GM19467 (cell line): ENCODE data around the gene MUC4.
"Not testable (repeated sequence)": the region's sequence is repeated elsewhere in the genome, so short reads cannot be mapped to it uniquely, and the experiment has no call there.

Source experiments
- ATAC-seq: cut with Tn5 transposase; IDR thresholded peaks from one replicate; pipeline ENCODE4 v1.9.1; 2021; ENCODE audit warnings: mild to moderate bottlenecking, moderate library complexity; ENCODE audit not compliant: unreplicated experiment

MUC4 gene

DNA sequence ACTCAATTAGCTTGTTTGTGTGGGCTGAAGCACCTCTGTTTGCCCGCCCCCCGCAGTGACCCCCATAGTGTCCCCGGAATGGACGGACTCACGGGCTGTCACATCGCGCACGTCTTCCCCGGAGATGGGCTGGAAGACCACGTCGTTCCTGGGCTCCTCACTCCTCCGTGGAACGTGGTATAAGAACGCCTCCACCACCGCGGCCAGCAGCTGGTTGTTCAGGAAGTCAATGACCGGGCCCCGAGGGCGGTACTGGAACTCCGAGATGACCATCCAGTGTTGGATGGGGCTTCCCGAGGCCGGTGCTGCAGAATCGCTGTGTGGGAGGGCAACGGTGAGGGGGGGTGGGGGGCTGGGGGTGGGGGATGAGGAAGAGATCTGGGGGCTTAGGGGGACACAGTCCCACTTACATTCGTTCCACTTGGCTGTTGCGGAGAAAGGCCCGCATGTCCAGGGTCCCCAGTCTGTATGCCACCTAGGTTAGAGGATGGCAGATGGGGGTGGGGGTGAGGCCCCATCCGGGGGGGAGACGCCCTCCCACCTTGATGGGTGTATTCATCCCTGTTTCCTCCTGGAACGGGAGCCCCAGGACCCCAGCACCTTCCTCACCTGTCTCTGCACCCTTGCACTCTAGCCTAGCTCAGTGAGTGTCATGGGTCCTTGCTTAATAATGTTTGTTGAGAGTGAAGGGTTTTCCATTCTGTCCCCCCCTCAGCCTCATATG lies 60.8 kb downstream of the MUC4 start:
- ATAC-seq: no peak

DNA sequence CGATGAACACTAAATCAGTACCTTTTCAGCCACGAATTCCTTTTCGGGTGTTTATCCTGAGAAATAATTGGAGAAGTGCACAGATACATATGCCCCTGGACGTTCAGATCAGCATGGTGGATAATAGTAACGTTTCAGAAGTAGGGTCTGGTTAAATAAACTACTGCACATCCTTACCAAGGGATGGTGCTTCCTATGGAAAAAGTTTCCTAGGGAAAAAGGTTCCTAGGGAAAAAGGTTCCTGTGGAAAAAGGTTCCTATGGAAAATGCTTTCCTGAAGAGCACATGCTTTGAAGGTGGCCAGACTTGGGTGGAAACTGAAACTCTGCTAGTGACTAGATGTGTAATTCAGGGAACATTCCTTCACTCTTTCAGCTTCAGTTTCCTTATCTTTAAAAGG lies 62.6 kb downstream of the MUC4 start:
- not testable (repeated sequence) for ATAC-seq

DNA sequence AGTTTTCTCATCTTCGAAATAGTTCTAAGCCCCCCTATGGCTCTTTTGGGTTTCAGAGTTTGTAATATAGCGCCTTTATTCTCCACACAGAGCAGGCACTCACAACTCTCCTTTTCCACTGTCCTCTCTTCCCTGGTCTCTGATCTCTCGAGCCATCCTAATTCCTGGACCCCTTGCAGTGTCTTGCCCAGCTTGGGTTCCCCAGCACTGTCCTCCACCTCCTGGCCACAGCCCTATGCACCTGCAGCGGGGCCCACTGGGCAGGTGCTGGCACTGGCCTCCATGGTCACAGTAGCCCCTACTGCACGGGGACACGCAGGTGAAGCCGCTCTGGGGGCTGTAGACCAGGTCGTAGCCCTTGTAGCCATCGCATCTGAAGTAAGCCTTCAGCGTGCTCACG lies 63.1 kb downstream of the MUC4 start:
- no peak for ATAC-seq

DNA sequence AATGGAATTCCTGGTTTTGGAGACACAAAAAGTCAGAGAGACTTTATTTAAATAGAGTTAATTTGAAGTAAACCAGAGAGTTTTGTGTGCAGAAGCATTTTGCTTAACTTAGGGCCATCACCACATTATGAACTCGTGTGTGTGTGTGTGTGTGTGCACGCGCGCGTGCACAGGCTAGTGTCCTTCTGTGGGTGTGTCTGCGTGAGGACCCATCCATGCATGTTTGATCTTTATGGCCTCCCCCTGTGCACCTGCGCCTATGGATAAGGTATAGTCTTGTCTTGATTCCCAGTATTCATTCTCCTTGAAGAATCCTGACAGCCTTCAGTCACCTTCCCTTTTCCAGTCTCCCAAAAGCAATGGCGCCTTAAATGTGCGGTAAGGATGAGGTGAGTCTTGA lies 65.0 kb downstream of the MUC4 start:
- ATAC-seq: no peak

DNA sequence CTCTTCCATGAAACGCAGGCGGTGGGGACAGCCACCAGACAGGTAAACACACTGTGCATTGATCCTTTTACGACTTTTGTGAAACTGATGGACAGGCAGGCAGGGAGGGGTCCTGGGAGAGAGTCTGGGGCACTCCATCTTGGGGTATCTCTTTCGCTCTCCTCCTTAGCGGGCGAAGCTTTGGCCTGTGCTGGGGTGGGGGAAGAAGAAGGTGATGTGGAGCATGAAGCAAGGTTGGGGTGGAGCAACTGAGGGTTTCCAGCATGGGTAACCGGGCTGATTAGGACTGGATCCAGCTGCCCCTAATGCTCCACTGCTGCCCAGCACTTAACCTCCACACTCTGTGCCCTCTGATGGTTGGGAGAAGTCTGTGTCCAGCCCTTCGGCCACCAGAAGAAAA lies 65.4 kb downstream of the MUC4 start:
- ATAC-seq: no peak

DNA sequence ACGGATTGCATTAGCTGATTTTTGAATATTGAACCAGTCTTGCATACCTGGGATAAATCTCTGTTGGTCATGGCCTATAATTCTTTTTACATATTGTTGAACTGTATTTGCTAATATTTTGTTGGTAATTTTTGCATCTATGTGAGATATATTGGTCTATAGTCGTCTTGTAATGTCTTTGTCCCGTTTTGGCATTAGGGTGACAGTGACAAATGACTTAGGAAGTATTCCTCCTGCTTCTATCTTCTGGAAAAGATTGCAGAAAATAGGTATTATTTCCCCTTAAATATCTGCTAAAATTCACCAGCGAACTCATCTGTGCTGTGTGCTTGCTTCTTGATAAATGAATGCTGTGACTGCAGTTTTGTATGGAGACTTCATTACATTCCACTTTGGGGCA lies 67.3 kb downstream of the MUC4 start:
- no peak for ATAC-seq

DNA sequence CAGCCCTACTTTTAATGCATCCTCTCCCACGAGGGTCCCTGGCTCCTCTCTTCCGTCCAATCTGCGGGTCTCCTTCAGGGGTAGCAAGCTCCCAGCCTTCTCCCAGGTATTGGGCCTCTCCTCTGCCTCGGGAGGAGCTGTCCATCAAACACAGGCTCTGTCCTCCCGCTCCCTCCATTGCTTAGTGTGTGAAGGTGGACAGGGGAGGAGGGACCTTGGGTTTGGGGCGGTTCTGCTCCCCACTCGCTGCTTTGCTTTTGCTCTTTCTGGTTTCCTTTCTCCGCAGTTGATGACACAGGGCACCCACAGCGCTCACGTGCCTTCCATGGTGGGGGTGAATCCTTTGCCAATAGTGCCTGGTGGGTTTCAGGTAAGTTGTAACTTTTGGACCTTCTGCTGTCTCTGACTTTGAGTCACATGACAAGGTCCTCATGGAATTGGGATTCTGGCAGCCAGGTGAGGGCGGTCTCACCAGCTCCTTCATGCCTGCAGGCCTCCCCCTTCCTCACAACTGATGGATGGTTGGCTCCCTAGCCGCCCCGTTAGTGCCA lies 72.1 kb downstream of the MUC4 start:
- ATAC-seq: no peak

DNA sequence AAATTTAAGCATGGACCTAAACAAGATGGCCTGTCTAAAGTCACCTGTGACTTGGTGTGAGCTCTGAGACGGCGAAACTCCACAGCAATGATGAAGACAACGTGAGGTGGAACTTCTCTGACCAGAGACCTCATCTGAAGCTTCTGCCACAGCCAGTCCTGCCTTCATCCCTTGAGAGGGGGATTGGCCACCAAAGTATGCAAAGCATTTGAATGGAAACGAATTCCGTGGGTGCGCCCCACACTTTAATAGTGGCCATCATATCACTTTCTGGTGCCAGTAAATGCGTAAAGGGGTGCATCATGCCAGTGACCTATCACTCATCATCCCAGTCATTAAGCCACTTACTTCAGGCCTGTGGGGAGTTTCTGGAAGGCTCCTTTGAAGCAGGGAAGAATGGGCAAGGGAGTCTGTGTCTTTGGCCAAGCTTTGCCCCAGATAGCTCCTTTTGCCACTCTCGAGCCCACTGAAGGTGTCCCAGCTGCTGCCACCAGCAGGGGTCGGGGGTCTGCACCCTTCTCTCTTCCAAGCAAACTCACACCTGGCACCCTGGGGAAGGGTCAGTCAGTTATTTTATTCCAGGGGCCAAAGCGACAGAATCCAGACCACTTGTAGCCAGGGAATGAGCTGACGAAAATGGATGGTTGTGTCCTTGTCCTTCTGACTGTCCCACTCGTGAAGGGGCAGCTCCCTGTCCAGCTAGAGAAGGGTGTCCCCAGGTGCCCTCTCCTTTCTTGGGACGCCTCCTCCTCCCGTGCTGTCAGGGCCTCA lies 73.3 kb downstream of the MUC4 start:
- no peak for ATAC-seq

DNA sequence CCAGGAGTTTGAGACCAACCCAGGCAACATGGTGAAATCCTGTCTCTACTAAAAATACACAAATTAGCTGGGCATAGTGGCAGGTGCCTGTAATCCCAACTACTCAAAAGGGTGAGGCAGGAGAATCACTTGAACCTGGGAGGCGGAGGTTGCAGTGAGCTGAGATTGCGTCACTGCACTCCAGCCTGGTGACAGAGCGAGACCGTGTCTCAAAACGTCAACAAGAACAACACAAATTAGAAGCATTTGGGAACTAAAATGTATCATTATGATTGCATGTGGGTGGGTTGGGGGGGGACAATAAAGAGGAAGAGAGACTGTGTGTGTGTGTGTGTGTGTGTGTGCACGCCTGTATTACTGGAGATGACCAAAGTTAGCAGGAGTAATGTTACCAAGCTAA lies 73.9 kb downstream of the MUC4 start:
- not testable (repeated sequence) for ATAC-seq

DNA sequence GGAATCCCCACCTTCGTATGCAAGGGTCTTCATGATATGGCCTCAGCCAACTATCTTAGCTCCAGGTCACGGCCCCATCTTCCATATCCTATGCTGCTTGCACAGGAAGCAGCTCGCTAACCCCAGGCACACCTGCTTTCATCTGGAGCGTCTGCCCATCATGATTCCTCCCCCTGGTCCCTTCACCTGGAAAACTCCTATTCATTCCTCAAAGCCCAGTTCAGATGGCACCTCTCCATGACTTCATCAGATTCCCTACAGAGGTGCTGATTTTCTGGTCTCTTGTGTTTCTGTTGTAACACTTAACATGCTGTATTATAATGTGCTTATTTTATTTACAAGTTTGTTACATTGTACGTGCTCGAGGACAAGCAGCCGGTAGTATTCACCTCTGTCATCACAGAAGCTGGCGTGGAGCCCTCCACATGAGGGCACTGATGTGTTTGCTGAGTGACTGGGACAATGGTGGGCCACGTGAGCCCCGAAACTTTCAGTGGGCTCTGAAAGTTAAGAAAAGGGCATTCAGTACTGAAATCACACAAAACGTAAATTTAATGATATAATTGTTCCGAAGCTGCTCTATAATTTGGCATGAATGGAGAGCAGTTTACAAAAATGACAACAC lies 74.8 kb downstream of the MUC4 start:
- ATAC-seq: no peak

DNA sequence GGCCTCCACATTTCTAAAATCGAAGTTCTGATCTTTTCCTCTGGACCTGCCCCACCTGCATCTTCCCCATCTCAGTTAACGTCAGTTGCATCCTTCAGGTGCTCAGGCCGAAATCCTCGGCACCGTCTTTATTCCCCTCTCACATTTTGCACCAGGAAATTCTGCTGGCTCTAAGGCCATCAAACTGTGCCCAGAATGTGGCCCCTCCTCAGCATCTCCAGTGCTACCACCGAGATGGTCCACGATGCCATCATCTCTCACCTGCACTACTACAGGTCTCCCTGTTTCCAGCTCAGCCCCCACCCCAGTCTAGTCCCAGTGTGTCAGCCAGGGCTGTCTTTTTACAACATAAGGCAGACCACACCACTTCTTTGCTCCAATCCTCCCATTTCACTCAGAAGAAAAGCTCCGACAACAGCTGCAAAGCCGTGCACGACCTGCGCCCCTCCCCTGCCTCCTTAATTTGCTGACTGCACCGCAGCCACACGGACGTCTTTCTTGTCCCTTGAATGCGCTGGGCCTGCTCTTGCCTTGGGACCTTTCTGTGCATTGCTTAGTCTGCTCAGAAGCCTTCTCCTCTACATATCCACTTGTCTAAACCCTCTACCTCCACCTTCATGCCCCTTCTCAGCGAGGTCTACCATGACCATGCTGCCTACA lies 76.6 kb downstream of the MUC4 start:
- no peak for ATAC-seq

DNA sequence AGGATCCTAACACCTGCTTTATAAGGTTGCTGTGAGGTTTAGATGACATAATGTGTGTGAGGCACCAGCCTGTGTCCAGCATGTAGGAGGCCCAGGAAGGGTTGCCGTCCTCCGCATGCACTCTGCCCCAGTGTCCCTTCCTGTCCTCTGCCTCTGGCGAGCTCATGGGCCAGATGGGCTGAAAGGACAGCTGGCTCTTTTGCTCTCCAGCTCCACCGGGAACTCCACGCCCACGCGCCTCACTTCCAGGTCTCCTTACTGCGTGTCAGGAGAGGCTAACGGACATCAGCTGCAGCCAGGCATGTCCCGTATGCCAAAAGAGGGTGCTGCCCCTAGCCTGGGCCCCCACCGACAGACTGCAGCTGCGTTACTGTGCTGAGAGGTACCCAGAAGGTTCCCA lies 78.8 kb downstream of the MUC4 start:
- no peak for ATAC-seq

DNA sequence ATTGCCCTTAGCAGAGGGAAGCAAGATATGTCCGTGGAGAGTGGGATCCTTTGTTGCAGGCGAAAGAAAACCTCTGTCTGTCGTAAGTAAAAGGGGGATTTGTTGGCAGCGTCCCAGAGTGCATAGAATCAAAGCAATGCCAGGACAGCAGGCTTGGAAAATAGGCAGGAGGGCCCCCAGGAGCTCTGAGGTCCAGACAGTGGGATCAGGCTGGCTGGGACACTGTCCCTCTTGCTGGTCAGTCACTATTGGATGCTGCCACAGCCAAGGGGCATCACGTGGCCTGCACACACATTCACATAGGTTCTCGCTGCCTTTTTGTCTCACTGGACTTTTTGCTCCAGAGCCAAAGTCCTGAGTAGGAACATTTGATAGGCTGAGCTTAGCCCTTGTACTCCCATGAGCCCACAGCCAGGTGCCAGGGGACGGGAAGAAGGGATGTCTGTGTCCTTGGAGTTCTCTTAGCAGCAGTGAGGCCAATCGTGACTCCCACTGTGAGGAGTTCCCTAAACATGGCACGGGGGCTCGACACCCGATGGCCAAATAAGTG lies 80.3 kb downstream of the MUC4 start:
- ATAC-seq: no peak

DNA sequence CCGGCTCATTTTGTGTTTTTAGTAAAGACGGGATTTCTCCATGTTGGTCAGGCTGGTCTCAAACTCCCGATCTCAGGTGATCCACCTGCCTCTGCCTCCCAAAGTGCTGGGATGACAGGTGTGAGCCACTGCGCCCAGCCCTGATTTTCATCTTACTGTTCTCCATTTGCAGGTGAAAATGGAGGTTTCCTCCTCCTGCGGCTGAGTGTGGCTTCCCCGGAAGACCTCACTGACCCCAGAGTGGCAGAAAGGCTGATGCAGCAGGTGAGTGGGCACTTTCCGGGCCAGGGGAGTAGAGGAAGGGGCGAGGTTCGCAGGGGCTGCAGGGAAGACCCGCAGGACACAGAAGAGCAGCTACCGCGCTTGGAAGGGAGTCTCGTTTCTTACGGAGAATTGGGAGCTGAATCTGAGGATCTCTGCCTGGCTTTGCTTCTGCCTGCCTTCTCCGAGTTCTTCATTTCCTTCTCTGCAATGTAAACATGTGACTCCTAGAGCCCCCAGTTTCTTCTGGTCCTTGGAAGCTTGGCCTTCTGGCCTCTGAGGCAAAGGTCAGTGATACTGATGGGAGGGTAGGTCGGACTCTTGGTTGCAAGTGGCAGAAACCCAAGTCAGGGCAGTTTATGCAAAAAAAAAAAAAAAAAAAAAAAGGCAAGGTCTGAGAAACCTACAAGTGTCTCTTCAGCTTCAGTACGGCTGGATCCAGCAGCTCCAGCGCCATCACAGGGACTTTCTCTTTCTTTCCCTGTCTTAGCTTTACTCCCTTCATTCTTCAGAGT lies 82.1 kb downstream of the MUC4 start:
- no peak for ATAC-seq

DNA sequence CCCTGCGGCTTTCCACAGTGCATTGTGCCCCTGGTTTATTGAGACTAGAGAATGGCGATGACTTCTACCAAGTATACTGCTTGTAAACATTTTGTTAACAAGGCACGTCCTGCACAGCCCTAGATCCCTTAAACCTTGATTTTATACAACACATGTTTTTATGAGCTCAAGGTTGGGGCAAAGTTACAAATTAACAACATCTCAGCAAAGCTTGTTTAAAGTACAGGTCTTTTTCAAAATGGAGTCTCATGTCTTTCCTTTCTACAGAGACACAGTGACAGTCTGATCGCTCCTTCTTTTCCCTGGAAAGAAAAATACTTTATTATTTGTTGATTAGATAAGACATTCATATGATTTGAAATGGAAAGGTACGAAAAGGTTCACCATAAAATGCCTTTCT lies 82.9 kb downstream of the MUC4 start:
- not testable (repeated sequence) for ATAC-seq

DNA sequence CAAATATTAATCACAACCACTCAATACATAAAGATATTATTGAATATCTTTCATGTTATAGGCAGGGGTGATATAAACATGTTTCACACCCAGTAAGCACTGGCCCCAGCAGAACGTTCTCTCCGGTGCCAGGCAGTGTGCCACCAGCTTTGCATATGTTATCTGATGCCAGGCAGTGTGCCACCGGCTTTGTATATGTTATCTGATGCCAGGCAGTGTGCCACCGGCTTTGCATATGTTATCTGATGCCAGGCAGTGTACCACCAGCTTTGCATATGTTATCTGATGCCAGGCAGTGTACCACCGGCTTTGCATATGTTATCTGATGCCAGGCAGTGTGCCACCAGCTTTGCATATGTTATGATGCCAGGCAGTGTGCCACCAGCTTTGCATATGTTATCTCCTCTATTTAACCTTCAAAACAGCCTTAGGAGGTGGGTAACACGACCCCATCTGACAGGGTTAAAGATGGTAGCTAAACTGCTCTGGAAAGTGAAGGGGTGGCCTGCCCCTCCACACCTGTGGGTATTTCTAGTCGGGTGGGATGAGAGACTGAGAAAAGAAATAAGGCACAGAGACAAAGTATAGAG lies 84.0 kb downstream of the MUC4 start:
- ATAC-seq: no peak

DNA sequence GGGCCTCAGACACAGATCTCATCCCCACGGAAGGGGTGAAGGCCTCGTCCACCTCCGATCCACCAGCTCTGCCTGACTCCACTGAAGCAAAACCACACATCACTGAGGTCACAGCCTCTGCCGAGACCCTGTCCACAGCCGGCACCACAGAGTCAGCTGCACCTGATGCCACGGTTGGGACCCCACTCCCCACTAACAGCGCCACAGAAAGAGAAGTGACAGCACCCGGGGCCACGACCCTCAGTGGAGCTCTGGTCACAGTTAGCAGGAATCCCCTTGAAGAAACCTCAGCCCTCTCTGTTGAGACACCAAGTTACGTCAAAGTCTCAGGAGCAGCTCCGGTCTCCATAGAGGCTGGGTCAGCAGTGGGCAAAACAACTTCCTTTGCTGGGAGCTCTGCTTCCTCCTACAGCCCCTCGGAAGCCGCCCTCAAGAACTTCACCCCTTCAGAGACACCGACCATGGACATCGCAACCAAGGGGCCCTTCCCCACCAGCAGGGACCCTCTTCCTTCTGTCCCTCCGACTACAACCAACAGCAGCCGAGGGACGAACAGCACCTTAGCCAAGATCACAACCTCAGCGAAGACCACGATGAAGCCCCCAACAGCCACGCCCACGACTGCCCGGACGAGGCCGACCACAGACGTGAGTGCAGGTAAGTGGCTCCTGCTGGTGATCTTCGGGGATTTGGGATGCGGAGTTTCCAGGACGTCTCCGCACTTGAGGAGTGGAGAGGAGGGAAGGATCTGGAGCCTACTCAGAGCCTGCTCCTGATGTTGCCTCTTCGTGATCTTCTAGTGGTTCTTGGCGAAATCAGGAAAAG lies 85.6 kb downstream of the MUC4 start:
- ATAC-seq: not testable (repeated sequence)

DNA sequence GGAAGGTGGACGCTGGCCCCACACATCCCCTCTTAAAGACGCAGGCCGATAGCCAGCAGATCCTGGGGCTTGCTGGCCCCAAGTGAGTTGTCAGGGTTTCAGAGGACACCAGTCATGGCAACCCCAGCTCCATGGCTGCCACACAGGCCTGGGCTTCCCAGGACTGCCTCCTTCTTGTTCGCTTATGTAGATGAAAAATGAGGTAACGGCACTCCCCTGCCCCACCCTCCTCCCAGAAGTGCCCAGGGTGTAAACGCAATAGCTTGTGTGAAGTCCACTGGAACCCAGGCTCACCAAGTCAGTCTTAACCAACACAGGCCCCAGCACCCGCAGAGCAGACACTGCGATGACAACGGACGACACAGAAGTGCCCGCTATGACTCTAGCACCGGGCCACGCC lies 87.4 kb downstream of the MUC4 start:
- not testable (repeated sequence) for ATAC-seq

DNA sequence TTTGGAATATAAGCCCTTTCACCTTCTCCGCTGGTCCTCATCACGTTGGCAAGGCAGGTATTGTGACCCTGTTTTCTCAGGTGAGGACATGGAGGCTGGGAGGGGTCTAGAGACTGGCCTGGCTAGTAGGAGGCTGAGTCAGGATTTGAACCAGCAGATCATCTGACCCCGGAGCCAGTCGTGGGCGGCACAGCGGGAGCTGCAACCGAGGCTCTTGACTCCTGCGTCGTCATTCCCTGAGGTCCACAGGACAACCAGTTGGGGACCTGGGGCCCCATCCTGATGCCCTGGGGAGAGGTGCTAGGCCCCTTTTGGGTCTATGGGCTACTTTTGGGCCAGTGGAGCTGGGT lies 88.8 kb downstream of the MUC4 start:
- ATAC-seq: not testable (repeated sequence)
